Measurements from ENCODE around the gene SCNN1A.

Gene SCNN1A

GRCh38 chr12:6367969-6368892 is 7.1 kb downstream of the SCNN1A start:
- no peak for DNase-seq

GRCh38 chr12:6367065-6367968 is 8.0 kb downstream of the SCNN1A start:
- DNase-seq: peak; percentile 28 to 45

GRCh38 chr12:6364044-6364374 is 11.4 kb downstream of the SCNN1A start:
- DNase-seq: peak in 1 of 2 experiments; percentile 12

GRCh38 chr12:6363330-6364043 is 11.9 kb downstream of the SCNN1A start:
- peak; percentile 65 to 74 for DNase-seq

GRCh38 chr12:6363010-6363329 is 12.4 kb downstream of the SCNN1A start:
- no peak for DNase-seq

GRCh38 chr12:6362403-6362802 is 13.0 kb downstream of the SCNN1A start:
- DNase-seq: no peak

- DNase-seq: peak in 1 of 2 experiments; percentile 8
Observed at GRCh38 chr12:6361834-6362233, 13.5 kb downstream of the SCNN1A start.

GRCh38 chr12:6360578-6361490 is 14.5 kb downstream of the SCNN1A start:
- DNase-seq: no peak

- DNase-seq: no peak
Observed at GRCh38 chr12:6360080-6360571, 15.2 kb downstream of the SCNN1A start.

- no peak for DNase-seq
Observed at GRCh38 chr12:6358881-6359280, 16.5 kb downstream of the SCNN1A start.

- DNase-seq: no peak
Observed at GRCh38 chr12:6356374-6356820, 19.0 kb downstream of the SCNN1A start.

- DNase-seq: no peak
Observed at GRCh38 chr12:6355491-6356373, 19.6 kb downstream of the SCNN1A start.

- no peak for DNase-seq
Observed at GRCh38 chr12:6354495-6355393, 20.6 kb downstream of the SCNN1A start.

GRCh38 chr12:6352193-6353173 is 22.9 kb downstream of the SCNN1A start:
- DNase-seq: no peak

GRCh38 chr12:6351622-6352021 is 23.7 kb downstream of the SCNN1A start:
- no peak for DNase-seq

- DNase-seq: no peak
Observed at GRCh38 chr12:6347367-6348338, 27.7 kb downstream of the SCNN1A start.

GRCh38 chr12:6346942-6347341 is 28.4 kb downstream of the SCNN1A start:
- no peak for DNase-seq
